SJSA1 (cell line): ENCODE measurements around the gene NRG3. TPM values are rescaled to one million over a fixed set of nuclear protein-coding genes. Genes with fewer than 3 reads are reported as not detected.

Source experiments
- DNase-seq, 2 experiments: peaks; one replicate each; pipeline ENCODE4 v3.0.0-alpha.2; 2015 to 2020; ENCODE audit warnings: low spot score in 2 of 2, low read depth in 1 of 2
- H3K27ac ChIP-seq: fragments of 250-450 bp; sonication (Bioruptor Pico); 2 replicates; pipeline ENCODE4 v1.5.1; 2020; ENCODE audit warnings: mild to moderate bottlenecking, moderate library complexity
- H3K27me3 ChIP-seq: fragments of 250-450 bp; sonication (Bioruptor Pico); replicated peaks from 2 replicates; pipeline ENCODE4 v1.5.1; 2020; ENCODE audit warnings: mild to moderate bottlenecking, moderate library complexity
- H3K36me3 ChIP-seq: fragments of 250-450 bp; sonication (Bioruptor Pico); 2 replicates; pipeline ENCODE4 v1.5.1; 2020; ENCODE audit warnings: mild to moderate bottlenecking
- H3K4me1 ChIP-seq: fragments of 250-450 bp; sonication (Bioruptor Pico); replicated peaks from 2 replicates; pipeline ENCODE4 v1.6.1; 2021; ENCODE audit warnings: mild to moderate bottlenecking
- H3K4me3 ChIP-seq: fragments of 250-450 bp; sonication (Bioruptor Pico); 2 replicates; pipeline ENCODE4 v1.5.1; 2020; ENCODE audit warnings: mild to moderate bottlenecking
- H3K9me3 ChIP-seq: fragments of 250-450 bp; sonication (Bioruptor Pico); replicated peaks from 2 replicates; pipeline ENCODE4 v1.5.1; 2020; ENCODE audit warnings: mild to moderate bottlenecking
- total RNA-seq: library from RNA; depleted of rRNA; stranded (reverse); fragments of >200 nt; shearing (Covaris generic); gene quantifications from 2 replicates; pipeline ENCODE4 v1.2.3, GENCODE V29; 2014

Gene NRG3
- total RNA-seq, 1 experiment from 2014 or later: not detected

- Histone ChIP-seq H3K9me3 (peaks cover 14% of the 10 kb centered on the region), H3K4me3 (no peak overlapping the region), H3K27ac (no peak overlapping the region), H3K4me1 (no peaks in the 10 kb centered on the region), H3K27me3 (no peaks in the 10 kb centered on the region), H3K36me3 (no peaks in the 10 kb centered on the region)
- no peak for DNase-seq
These were observed 578.8 kb downstream of the NRG3 start for GRCh38 chr10:82453678-82454293.

GRCh38 chr10:82462910-82463551, 588.0 kb downstream of the NRG3 start:
- Histone ChIP-seq H3K36me3 (no peaks in the 10 kb centered on the region), H3K4me1 (no peaks in the 10 kb centered on the region), H3K27me3 (no peaks in the 10 kb centered on the region), H3K27ac (no peak overlapping the region), H3K4me3 (no peak overlapping the region), H3K9me3 (peaks cover 2% of the 10 kb centered on the region; the same call in 1 of the 2 replicates)
- DNase-seq: no peak

- Histone ChIP-seq H3K9me3 (peaks cover 2% of the 10 kb centered on the region; the same call in 1 of the 2 replicates), H3K36me3 (no peaks in the 10 kb centered on the region), H3K4me1 (no peaks in the 10 kb centered on the region), H3K27me3 (no peaks in the 10 kb centered on the region), H3K4me3 (no peak overlapping the region), H3K27ac (no peak overlapping the region)
- no peak for DNase-seq
These were observed 588.6 kb downstream of the NRG3 start for GRCh38 chr10:82463614-82464013.

GRCh38 chr10:82464191-82464818, 589.3 kb downstream of the NRG3 start:
- H3K36me3 ChIP-seq: no peaks in the 10 kb centered on the region
- H3K27ac ChIP-seq: no peak overlapping the region
- no peaks in the 10 kb centered on the region for H3K27me3 ChIP-seq
- H3K9me3 ChIP-seq: peaks cover 2% of the 10 kb centered on the region; the same call in 1 of the 2 replicates
- DNase-seq: no peak
- H3K4me3 ChIP-seq: no peak overlapping the region
- no peaks in the 10 kb centered on the region for H3K4me1 ChIP-seq

- H3K36me3 ChIP-seq: no peaks in the 10 kb centered on the region
- H3K27ac ChIP-seq: no peak overlapping the region
- H3K4me3 ChIP-seq: no peak overlapping the region
- no peaks in the 10 kb centered on the region for H3K27me3 ChIP-seq
- H3K9me3 ChIP-seq: peaks cover 2% of the 10 kb centered on the region; the same call in 1 of the 2 replicates
- H3K4me1 ChIP-seq: no peaks in the 10 kb centered on the region
- DNase-seq: no peak
These were observed 590.0 kb downstream of the NRG3 start for GRCh38 chr10:82464966-82465365.

- H3K27ac ChIP-seq: no peak overlapping the region
- no peak for DNase-seq
- H3K4me3 ChIP-seq: no peak overlapping the region
- no peaks in the 10 kb centered on the region for H3K27me3 ChIP-seq
- peaks cover 6% of the 10 kb centered on the region for H3K9me3 ChIP-seq
- H3K36me3 ChIP-seq: no peaks in the 10 kb centered on the region
- no peaks in the 10 kb centered on the region for H3K4me1 ChIP-seq
These were observed 593.5 kb downstream of the NRG3 start for GRCh38 chr10:82468453-82468852.

- Histone ChIP-seq H3K27me3 (no peaks in the 10 kb centered on the region), H3K4me3 (no peak overlapping the region), H3K27ac (no peak overlapping the region), H3K4me1 (no peaks in the 10 kb centered on the region), H3K36me3 (no peaks in the 10 kb centered on the region), H3K9me3 (peaks cover 4% of the 10 kb centered on the region)
- DNase-seq: no peak
These were observed 597.7 kb downstream of the NRG3 start for GRCh38 chr10:82472406-82473335.

- no peaks in the 10 kb centered on the region for H3K27me3 ChIP-seq
- H3K36me3 ChIP-seq: no peaks in the 10 kb centered on the region
- DNase-seq: no peak
- peaks cover 3% of the 10 kb centered on the region; the same call in 1 of the 2 replicates for H3K9me3 ChIP-seq
- H3K4me3 ChIP-seq: no peak overlapping the region
- no peak overlapping the region for H3K27ac ChIP-seq
- no peaks in the 10 kb centered on the region for H3K4me1 ChIP-seq
These were observed 602.8 kb downstream of the NRG3 start for GRCh38 chr10:82477776-82478175.

- H3K27me3 ChIP-seq: no peaks in the 10 kb centered on the region
- DNase-seq: no peak
- H3K4me3 ChIP-seq: no peak overlapping the region
- no peak overlapping the region for H3K27ac ChIP-seq
- H3K36me3 ChIP-seq: no peaks in the 10 kb centered on the region
- no peaks in the 10 kb centered on the region for H3K4me1 ChIP-seq
- H3K9me3 ChIP-seq: 0 out of 2 replicates have a peak, but pooled peaks cover 2% of the 10 kb centered on the region
These were observed 617.7 kb downstream of the NRG3 start for GRCh38 chr10:82492647-82493046.

GRCh38 chr10:82496114-82496513, 621.1 kb downstream of the NRG3 start:
- Histone ChIP-seq H3K9me3 (no peaks in the 10 kb centered on the region), H3K36me3 (no peaks in the 10 kb centered on the region), H3K4me1 (no peaks in the 10 kb centered on the region), H3K27me3 (no peaks in the 10 kb centered on the region), H3K4me3 (no peak overlapping the region), H3K27ac (no peak overlapping the region)
- DNase-seq: no peak

GRCh38 chr10:82497439-82497838, 622.4 kb downstream of the NRG3 start:
- H3K36me3 ChIP-seq: no peaks in the 10 kb centered on the region
- H3K27ac ChIP-seq: no peak overlapping the region
- H3K4me3 ChIP-seq: no peak overlapping the region
- no peaks in the 10 kb centered on the region for H3K4me1 ChIP-seq
- no peak for DNase-seq
- no peaks in the 10 kb centered on the region for H3K9me3 ChIP-seq
- H3K27me3 ChIP-seq: no peaks in the 10 kb centered on the region

- no peak overlapping the region for H3K27ac ChIP-seq
- H3K4me1 ChIP-seq: no peaks in the 10 kb centered on the region
- no peak for DNase-seq
- H3K27me3 ChIP-seq: no peaks in the 10 kb centered on the region
- H3K9me3 ChIP-seq: no peaks in the 10 kb centered on the region
- H3K36me3 ChIP-seq: no peaks in the 10 kb centered on the region
- H3K4me3 ChIP-seq: no peak overlapping the region
These were observed 624.0 kb downstream of the NRG3 start for GRCh38 chr10:82498976-82499375.

GRCh38 chr10:82505009-82505408, 630.0 kb downstream of the NRG3 start:
- Histone ChIP-seq H3K27me3 (no peaks in the 10 kb centered on the region), H3K9me3 (0 out of 2 replicates have a peak, but pooled peaks cover 6% of the 10 kb centered on the region), H3K4me1 (no peaks in the 10 kb centered on the region), H3K27ac (no peak overlapping the region), H3K36me3 (no peaks in the 10 kb centered on the region), H3K4me3 (no peak overlapping the region)
- no peak for DNase-seq
